Gastrocnemius medialis (tissue), 4 donors: ENCODE measurements around the gene CAVIN1. TPM values are rescaled to one million over a fixed set of nuclear protein-coding genes. Genes with fewer than 3 reads are reported as not detected.
"Not testable (repeated sequence)": the region's sequence is repeated elsewhere in the genome, so short reads cannot be mapped to it uniquely, and the experiment has no call there.

Source experiments
- ATAC-seq, 2 donors: fragments of 150-250 bp; one replicate each; pipeline ENCODE4 v1.9.1; 2016
- DNase-seq, 2 donors: peaks; one replicate each; pipeline ENCODE4 v3.0.0-alpha.2; 2019
- H3K27ac ChIP-seq, 4 donors: fragments of 200-600 bp; sonication (generic); 1 replicate in 1 of 4; 2 replicates in 3 of 4; pipeline ENCODE4 v1.5.1; 2016 to 2018; ENCODE audit warnings: mild to moderate bottlenecking in 2 of 4, moderate library complexity in 1 of 4
- H3K27me3 ChIP-seq, 3 donors: fragments of 200-600 bp; sonication (generic) in 2 of 3; 1 replicate in 1 of 3; 2 replicates in 2 of 3; pipeline versions ENCODE4 v1.5.1 to v1.6.0; 2016 to 2019; ENCODE audit warnings: mild to moderate bottlenecking in 1 of 3, moderate library complexity in 1 of 3
- H3K36me3 ChIP-seq, 2 donors: fragments of 200-600 bp; sonication (generic) in 1 of 2; one replicate each; pipeline ENCODE4 v1.5.1; 2017 to 2018
- H3K4me1 ChIP-seq, 2 donors: fragments of 200-600 bp; sonication (generic) in 1 of 2; one replicate each; pipeline ENCODE4 v1.5.1; 2016 to 2017; ENCODE audit warnings: mild to moderate bottlenecking in 2 of 2
- H3K4me3 ChIP-seq, 4 donors: fragments of 200-600 bp; sonication (generic) in 3 of 4; 1 replicate in 1 of 4; 2 replicates in 3 of 4; pipeline ENCODE4 v1.5.1; 2016 to 2019; ENCODE audit warnings: mild to moderate bottlenecking in 2 of 4
- H3K9me3 ChIP-seq, 3 donors: fragments of 200-600 bp; sonication (generic) in 2 of 3; 1 replicate in 1 of 3; 2 replicates in 2 of 3; pipeline ENCODE4 v1.5.1; 2016 to 2019
- CTCF ChIP-seq, 5 experiments: fragments of 450-650 bp in 3 of 5; fragments of 200-600 bp in 2 of 5; sonication (generic) in 2 of 5; IDR thresholded peaks in 4 of 5; conservative IDR thresholded peaks in 1 of 5; 1 replicate in 4 of 5; 2 replicates in 1 of 5; pipeline ENCODE4 v1.5.1; 2016 to 2019; ENCODE audit warnings: antibody characterized with exemption in 5 of 5, mild to moderate bottlenecking in 3 of 5, moderate library complexity in 3 of 5
- POLR2A ChIP-seq, 2 donors: fragments of 450-650 bp; IDR thresholded peaks; one replicate each; pipeline ENCODE4 v1.6.1; 2017; ENCODE audit warnings: antibody characterized with exemption in 2 of 2, mild to moderate bottlenecking in 2 of 2, moderate library complexity in 2 of 2
- in situ Hi-C, 4 donors: fragments of 200-750 bp; cut with MboI; loops; one replicate each; pipeline versions ENCODE4 v1.15.0 to v1.8.0; 2017; ENCODE audit warnings: low sequenced_read_pairs in 4 of 4
- intact Hi-C: fragments of 100-400 bp; cut with DNase I; formaldehyde crosslinking; loops from one replicate; pipeline ENCODE4 v1.15.1; 2023; ENCODE audit warnings: low total_unique reads
- total RNA-seq, 4 donors: library from RNA; depleted of rRNA; stranded (reverse); fragments of >200 nt; gene quantifications; one replicate each; pipeline versions ENCODE4 v1.1.0 to v1.2.3, GENCODE V29; 2016

CAVIN1 gene
- total RNA-seq, 4 donors from 2014 or later, result 64.9 to 137 (median 125) TPM

- H3K4me1 ChIP-seq, result peaks cover 16 to 29% of the 10 kb centered on the region in 2 donors
- no peak for ATAC-seq
- intact Hi-C loops, result loop anchor here (5.0 kb wide), 2 partner anchors 49 to 144 kb away; no protein-coding TSS in a partner anchor
- peak overlapping the region; percentile 97 to 98 (median 98) for H3K27ac ChIP-seq
- TF ChIP-seq CTCF (IDR thresholded peaks at IDR 0.05 in 4 of 5, conservative IDR thresholded peaks at IDR 0.05 in 1 of 5) (no peak), POLR2A (IDR thresholded peaks at IDR 0.05) (peak in 1 of 2 donors; percentile 12)
- no peaks in the 10 kb centered on the region for H3K9me3 ChIP-seq
- H3K27me3 ChIP-seq, result no peaks in the 10 kb centered on the region
- peak overlapping the region in 2 of 4 donors; percentile 5 to 20 for H3K4me3 ChIP-seq
- in situ Hi-C loops, result no loop called here
- DNase-seq, result no peak
- H3K36me3 ChIP-seq, result peaks cover 0 to 7% of the 10 kb centered on the region in 2 donors
Measured at GRCh38 chr17:42456223-42457106, 33.4 kb upstream of the CAVIN1 start.

GRCh38 chr17:42454987-42455386, 31.9 kb upstream of the CAVIN1 start:
- H3K27ac ChIP-seq, DNase-seq, H3K9me3 ChIP-seq, in situ Hi-C loops, H3K27me3 ChIP-seq, ATAC-seq, H3K36me3 ChIP-seq, H3K4me3 ChIP-seq: not testable (repeated sequence)
- peaks cover 2 to 14% of the 10 kb centered on the region in 2 donors for H3K4me1 ChIP-seq
- intact Hi-C loops, result loop anchor here (5.0 kb wide), 2 partner anchors 48 to 143 kb away; no protein-coding TSS in a partner anchor

GRCh38 chr17:42453439-42453838, 30.4 kb upstream of the CAVIN1 start:
- intact Hi-C loops, result no loop called here
- in situ Hi-C loops, result no loop called here
- Histone ChIP-seq H3K4me3 (no peak overlapping the region), H3K4me1 (peaks cover 0 to 13% of the 10 kb centered on the region in 2 donors), H3K27me3 (no peaks in the 10 kb centered on the region), H3K27ac (no peak overlapping the region), H3K36me3 (no peaks in the 10 kb centered on the region), H3K9me3 (no peaks in the 10 kb centered on the region)
- TF ChIP-seq CTCF (IDR thresholded peaks at IDR 0.05 in 4 of 5, conservative IDR thresholded peaks at IDR 0.05 in 1 of 5) (no peak), POLR2A (IDR thresholded peaks at IDR 0.05) (no peak)
- ATAC-seq (no peak), DNase-seq (no peak)

GRCh38 chr17:42451270-42451669, 28.2 kb upstream of the CAVIN1 start:
- H3K4me1 ChIP-seq, H3K36me3 ChIP-seq, DNase-seq, ATAC-seq, H3K4me3 ChIP-seq, H3K27me3 ChIP-seq, in situ Hi-C loops, intact Hi-C loops, H3K27ac ChIP-seq, H3K9me3 ChIP-seq: not testable (repeated sequence)

- H3K36me3 ChIP-seq, H3K4me1 ChIP-seq, H3K9me3 ChIP-seq, H3K4me3 ChIP-seq, in situ Hi-C loops, H3K27me3 ChIP-seq, ATAC-seq, H3K27ac ChIP-seq, intact Hi-C loops, DNase-seq: not testable (repeated sequence)
Measured at GRCh38 chr17:42449838-42450237, 26.8 kb upstream of the CAVIN1 start.

GRCh38 chr17:42449176-42449575, 26.1 kb upstream of the CAVIN1 start:
- H3K4me1 ChIP-seq, H3K27me3 ChIP-seq, DNase-seq, H3K36me3 ChIP-seq, H3K9me3 ChIP-seq, H3K4me3 ChIP-seq, in situ Hi-C loops, intact Hi-C loops, ATAC-seq, H3K27ac ChIP-seq: not testable (repeated sequence)
